ENCODE measurements around the gene FAM222B.

FAM222B gene

GRCh38 chr17:28743243-28744103, 99.1 kb downstream of the FAM222B start, which contains the start of gene TRAF4 (continued):
- TF ChIP-seq ZNF645 (tag by site-specific recombination; IDR thresholded peaks at IDR 0.05): no peak
- no peak for TF ChIP-seq ZNF311 (tag by site-specific recombination; IDR thresholded peaks at IDR 0.05; ENCODE audit: borderline replicate concordance)
- TF ChIP-seq ZNF202 (tag by site-specific recombination; IDR thresholded peaks at IDR 0.05; ENCODE audit: borderline replicate concordance): no peak
- no peak for TF ChIP-seq AEBP2 (tag by site-specific recombination; IDR thresholded peaks at IDR 0.05; ENCODE audit: borderline replicate concordance)
- TF ChIP-seq ZNF600 (tag by site-specific recombination; IDR thresholded peaks at IDR 0.05): peak; percentile 79; the same call in 1 of the 2 replicates
- TF ChIP-seq ZNF23 (tag by site-specific recombination; IDR thresholded peaks at IDR 0.05; ENCODE audit: borderline replicate concordance): no peak
- peak; percentile 82 for TF ChIP-seq ZBTB26 (tag by site-specific recombination; optimal IDR thresholded peaks at IDR 0.05)
- TF ChIP-seq ZNF302 (tag by site-specific recombination; IDR thresholded peaks at IDR 0.05; ENCODE audit: low read depth): no peak
- no peak for TF ChIP-seq ATF2 (tag by site-specific recombination; IDR thresholded peaks at IDR 0.05; ENCODE audit: low read depth)
- TF ChIP-seq ZNF140 (tag by site-specific recombination; IDR thresholded peaks at IDR 0.05): no peak
- peak; percentile 74; the same call in 1 of the 2 replicates for TF ChIP-seq ZNF501 (tag by site-specific recombination; IDR thresholded peaks at IDR 0.05)
- TF ChIP-seq ZBTB17 (tag by site-specific recombination; IDR thresholded peaks at IDR 0.05): peak; percentile 93
- TF ChIP-seq PRDM4 (tag by site-specific recombination; IDR thresholded peaks at IDR 0.05): peak; percentile 93
- peak; percentile 68 for TF ChIP-seq ZNF423 (tag by site-specific recombination; IDR thresholded peaks at IDR 0.05)
- TF ChIP-seq ZBTB1 (tag by site-specific recombination; IDR thresholded peaks at IDR 0.05): no peak
- no peak for TF ChIP-seq ZFP41 (tag by site-specific recombination; IDR thresholded peaks at IDR 0.05; ENCODE audit: borderline replicate concordance)
- TF ChIP-seq ZNF660 (tag by site-specific recombination; IDR thresholded peaks at IDR 0.05): peak; percentile 62; the same call in 1 of the 2 replicates
- no peak for TF ChIP-seq ZNF26 (tag by site-specific recombination; IDR thresholded peaks at IDR 0.05)
- peak; percentile 91 for TF ChIP-seq ZNF692 (tag by site-specific recombination; IDR thresholded peaks at IDR 0.05)
- no peak for TF ChIP-seq ZNF292 (tag by site-specific recombination; IDR thresholded peaks at IDR 0.05; ENCODE audit: borderline replicate concordance, low read depth)
- TF ChIP-seq ZNF24 (tag by site-specific recombination; IDR thresholded peaks at IDR 0.05): 0 out of 2 replicates have a peak, but pooled peaks have one; percentile 51
- peak; percentile 66 for TF ChIP-seq ZNF398 (tag by site-specific recombination; IDR thresholded peaks at IDR 0.05)
- no peak for TF ChIP-seq BCL11B (tag by site-specific recombination; IDR thresholded peaks at IDR 0.05; ENCODE audit: low read depth)
- no peak for TF ChIP-seq ZNF521 (tag by site-specific recombination; IDR thresholded peaks at IDR 0.05)

Data from HEK293 (cell line).